Stimulated activated CD4-positive, alpha-beta T cell treated with anti-CD3 and anti-CD28 coated beads, Interleukin-1b, Interleukin-23, amount 100 ng/mL, for 4 hours (primary cell): ENCODE data around the gene PMPCA.

ENCODE experiments used
- DNase-seq, 2 donors: peaks; one replicate each; pipeline ENCODE4 v3.0.0-alpha.2; 2020; ENCODE audit warnings: low read depth in 2 of 2

The PMPCA gene

GRCh38 chr9:136373300-136374182, 36.9 kb upstream of the PMPCA start, which contains the start of gene CARD9:
CARD9 (minus strand) TSS chr9:136373669; CDS start chr9:136372078, 1,591 bp downstream.
- DNase-seq: no peak

GRCh38 chr9:136374183-136374575, 36.3 kb upstream of the PMPCA start:
- DNase-seq: no peak

GRCh38 chr9:136375096-136375495, 35.4 kb upstream of the PMPCA start:
- no peak for DNase-seq

- DNase-seq: no peak
Measured at GRCh38 chr9:136376457-136376856, 34.0 kb upstream of the PMPCA start.

GRCh38 chr9:136377341-136378169, 32.9 kb upstream of the PMPCA start:
- no peak for DNase-seq

DNA sequence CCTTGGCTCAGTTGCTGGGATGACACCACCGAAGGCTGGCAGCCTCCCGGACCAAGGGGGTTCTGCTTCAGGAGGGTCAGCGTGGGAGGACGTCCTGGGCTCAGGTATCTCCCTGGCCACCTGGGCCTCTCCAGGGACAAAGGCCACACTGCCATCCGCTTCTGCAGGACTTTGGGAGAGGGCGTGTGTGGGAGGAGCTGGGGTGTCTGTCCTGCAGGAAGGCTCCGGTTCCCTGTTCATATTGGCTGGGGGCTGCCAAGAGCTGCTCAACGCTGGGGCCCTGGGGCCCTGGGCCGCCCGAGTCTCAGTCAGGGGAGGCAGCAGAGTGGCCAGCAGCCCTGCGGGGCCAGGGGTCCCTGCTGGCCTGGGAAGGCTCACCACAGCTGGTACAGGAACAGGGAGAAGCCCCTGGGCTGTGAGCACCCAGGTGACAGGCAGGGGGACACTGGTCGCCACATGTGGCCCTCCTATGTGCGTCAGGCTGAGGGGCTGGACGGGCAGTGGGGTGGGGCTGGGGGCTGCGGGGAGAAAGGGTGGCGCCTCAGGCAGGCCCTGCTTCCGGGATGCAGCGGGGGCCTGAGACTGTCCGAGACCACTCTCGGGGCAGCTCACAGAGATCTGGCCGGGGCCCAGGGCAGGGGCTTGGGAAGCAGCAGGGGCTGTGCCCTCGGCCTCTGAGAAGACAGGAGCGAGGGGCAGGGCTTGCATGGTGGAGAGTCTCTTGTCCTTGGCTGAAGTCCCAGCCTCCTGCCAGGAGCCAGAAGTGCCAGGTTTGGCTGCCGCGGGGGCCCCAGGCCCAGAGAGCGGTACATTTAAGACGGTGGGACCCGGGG, 32.1 kb upstream of the PMPCA start:
- no peak for DNase-seq

DNA sequence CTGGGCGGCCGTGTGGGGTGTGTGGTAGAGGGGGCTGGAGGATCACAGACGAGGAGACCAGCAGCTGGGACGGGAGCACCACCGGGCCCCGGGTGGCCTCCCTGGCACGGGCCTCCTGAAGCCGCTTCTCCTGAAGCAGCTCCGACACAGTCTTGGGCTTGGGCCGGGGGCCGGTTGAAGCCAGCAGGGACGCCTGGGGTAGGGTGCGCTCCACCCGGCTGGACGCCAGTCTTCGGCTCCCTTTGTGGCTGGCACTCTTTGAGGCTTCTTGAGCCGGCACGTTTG, 31.5 kb upstream of the PMPCA start:
- DNase-seq: no peak

DNA sequence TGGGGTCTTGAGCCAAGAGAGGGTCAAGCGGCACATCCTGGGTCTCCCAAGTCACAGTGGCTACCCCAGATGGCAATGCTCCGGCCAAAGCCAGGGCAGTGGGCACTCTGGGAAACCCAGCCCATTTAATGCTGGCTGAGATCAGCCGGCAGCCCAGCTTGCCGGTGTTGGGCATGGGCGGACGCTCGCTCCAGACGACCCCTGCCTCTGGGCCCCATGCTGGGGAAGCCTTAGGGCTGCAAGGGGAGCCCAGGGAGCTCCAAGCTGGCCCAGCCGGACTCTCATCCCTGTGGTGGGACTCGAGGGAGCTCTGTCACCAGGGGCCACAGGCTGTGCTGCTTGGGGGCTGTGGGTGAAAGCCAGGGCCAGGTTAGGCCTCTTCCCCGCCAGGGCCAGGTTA, 31.1 kb upstream of the PMPCA start:
- DNase-seq: no peak

- DNase-seq: no peak
Measured at GRCh38 chr9:136379891-136380290, 30.6 kb upstream of the PMPCA start.

GRCh38 chr9:136380381-136380780, 30.1 kb upstream of the PMPCA start:
- DNase-seq: no peak

DNA sequence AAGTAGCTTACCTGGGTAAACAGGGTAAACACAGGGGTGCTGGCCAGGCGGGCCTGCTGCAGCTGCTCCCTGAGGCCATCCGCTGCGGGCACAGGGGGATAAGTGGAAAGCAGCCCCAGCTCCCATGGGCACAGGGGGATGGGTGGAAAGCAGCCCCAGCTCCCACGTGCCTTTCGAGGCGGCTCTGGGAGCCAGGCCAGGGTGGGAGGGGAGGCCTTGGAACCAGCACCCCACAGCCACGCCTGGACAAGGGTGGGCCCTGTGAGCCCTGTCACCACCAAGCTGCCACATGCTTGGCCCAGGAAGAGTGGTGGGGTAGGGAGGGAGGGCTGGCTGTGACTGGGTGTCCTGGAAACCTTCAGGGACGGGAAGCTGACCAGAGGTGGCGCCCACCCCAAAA, 29.1 kb upstream of the PMPCA start:
- DNase-seq: no peak

- no peak for DNase-seq
Measured at GRCh38 chr9:136381966-136382513, 28.4 kb upstream of the PMPCA start.

GRCh38 chr9:136383436-136383835, 27.0 kb upstream of the PMPCA start:
- DNase-seq: no peak

- DNase-seq: peak in 1 of 2 donors; percentile 25
Measured at GRCh38 chr9:136385015-136385414, 25.4 kb upstream of the PMPCA start.

GRCh38 chr9:136386018-136386417, 24.4 kb upstream of the PMPCA start:
- no peak for DNase-seq

- no peak for DNase-seq
Measured at GRCh38 chr9:136387217-136387616, 23.2 kb upstream of the PMPCA start.

- DNase-seq: no peak
Measured at GRCh38 chr9:136389396-136389795, 21.1 kb upstream of the PMPCA start.

- no peak for DNase-seq
Measured at GRCh38 chr9:136391737-136392537, 18.5 kb upstream of the PMPCA start.

DNA sequence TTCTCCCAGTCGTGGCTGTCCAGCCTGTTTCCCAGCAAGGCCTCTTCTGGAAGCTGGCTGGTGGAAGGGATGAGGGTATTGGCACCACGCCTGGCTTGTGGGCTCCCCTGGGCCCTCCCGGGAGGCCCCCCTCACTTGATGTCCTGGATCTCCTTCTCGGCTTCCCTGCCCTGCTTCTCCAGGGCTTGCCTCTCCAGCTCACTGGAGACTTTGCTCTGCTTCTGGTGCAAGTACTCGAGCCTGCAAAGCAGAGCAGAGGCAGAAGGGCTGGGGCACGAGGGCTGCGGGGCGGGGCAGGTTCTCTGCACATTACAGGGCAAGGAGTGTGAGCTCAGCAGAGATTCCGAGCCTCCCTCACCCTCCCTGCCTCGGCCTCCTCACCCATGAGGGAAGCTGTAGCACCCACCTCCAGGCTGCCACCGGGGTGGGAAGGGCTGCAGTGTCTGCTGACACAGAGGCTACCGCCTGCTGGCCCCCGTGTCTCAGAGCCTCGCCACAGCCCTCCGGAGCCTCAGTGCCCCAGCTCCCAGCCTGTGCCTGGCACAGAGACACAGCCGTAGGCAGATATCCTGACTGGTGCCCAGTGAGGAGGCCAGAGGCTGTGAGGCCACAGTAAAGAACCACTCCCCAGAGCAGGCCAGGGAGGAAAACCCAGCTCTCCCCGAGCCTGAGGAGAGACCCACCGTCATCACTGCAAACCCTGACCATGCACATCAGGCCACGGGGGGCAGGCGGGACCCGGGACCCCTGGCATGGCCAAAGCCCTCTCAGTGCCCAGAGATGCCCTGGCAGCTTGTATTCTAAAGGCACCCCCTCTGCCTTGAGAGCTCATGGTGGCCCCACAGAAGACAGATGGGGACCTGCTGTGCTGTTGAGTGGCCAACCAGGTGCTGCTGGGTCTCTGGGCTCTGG, 17.7 kb upstream of the PMPCA start:
- DNase-seq: no peak

- DNase-seq: no peak
Measured at GRCh38 chr9:136393531-136393930, 16.9 kb upstream of the PMPCA start.
